Measurements from ENCODE around the gene DHRS13. TPM values are rescaled to one million over a fixed set of nuclear protein-coding genes. Genes with fewer than 3 reads are reported as not detected.

The DHRS13 gene
- polyA plus RNA-seq (2013, experiment 1 of 2; ENCODE audit: insufficient read length), result 2.6 TPM
- polyA plus RNA-seq (2013, experiment 2 of 2; ENCODE audit: insufficient read length), result 3.5 TPM

GRCh38 chr17:28902819-28903545, at the start of gene DHRS13:
Gene DHRS13 (minus strand): TSS chr17:28903079. CDS start chr17:28902944, 135 bp downstream.
- peak; percentile 89 for DNase-seq

GRCh38 chr17:28951991-28952975, 49.4 kb upstream of the DHRS13 start:
- DNase-seq, result peak; percentile 100

DNA sequence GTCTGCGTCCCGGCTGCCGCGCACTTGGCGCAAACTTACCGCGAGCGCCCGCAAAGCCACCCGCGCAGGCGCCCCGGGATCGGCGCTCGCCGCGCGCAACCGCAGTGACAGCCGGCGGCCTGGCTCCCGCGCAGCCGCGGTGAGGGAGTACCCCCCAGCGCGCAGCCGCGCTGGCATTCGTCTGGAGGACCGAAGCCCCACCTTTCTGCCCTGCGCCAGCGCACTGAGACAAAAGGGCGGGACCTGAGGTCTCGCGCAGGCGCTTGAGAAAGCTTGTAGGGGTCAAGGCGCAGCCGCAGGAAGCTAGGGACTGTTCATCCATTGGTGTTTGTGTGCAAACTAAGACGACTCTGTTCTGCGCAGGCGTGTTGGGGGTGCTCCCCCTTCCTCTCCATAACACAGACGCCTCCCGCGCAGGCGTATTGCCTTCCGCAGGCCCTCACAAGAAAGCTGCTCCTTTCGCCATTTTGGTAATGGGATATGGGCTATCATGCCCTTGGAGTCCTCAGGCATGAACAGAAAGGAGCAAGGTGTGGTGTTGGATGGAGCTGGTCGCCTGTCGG, 48.6 kb upstream of the DHRS13 start, which contains the start of gene PHF12:
Gene PHF12 (minus strand): TSS at position 91 of the 563 bp plus-strand sequence. CDS start 558 bp downstream, outside the sequence.
- DNase-seq, result peak; percentile 100

- DNase-seq, result no peak
These were observed 48.0 kb upstream of the DHRS13 start for GRCh38 chr17:28950752-28951427.

GRCh38 chr17:28950017-28950751, 47.3 kb upstream of the DHRS13 start:
- DNase-seq, result peak; percentile 65

- peak; percentile 46 for DNase-seq
These were observed 46.5 kb upstream of the DHRS13 start for GRCh38 chr17:28949185-28950016.

- no peak for DNase-seq
These were observed 46.0 kb upstream of the DHRS13 start for GRCh38 chr17:28948873-28949184.

DNA sequence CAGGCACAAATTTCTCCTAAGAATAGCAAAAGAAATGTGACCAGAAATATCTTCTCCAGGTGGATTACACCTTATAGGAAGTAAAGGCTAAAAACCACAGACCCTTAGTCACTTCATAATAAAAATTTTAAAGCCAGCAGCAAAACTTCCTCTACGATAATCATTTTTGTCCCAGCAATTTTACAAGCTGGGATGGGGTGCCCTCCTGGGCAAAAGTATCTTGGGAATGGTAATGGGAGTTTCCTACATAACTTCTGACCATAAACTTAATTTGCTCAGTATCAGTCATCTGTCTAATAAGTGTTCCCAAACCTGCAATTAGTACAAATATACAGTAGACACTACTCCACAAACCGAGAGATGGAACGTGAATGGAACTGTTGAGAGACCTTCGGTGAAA, 45.5 kb upstream of the DHRS13 start:
- DNase-seq, result no peak

- no peak for DNase-seq
These were observed 44.8 kb upstream of the DHRS13 start for GRCh38 chr17:28947639-28948038.

- DNase-seq, result peak; percentile 73
These were observed 43.4 kb upstream of the DHRS13 start for GRCh38 chr17:28946239-28946638.

DNA sequence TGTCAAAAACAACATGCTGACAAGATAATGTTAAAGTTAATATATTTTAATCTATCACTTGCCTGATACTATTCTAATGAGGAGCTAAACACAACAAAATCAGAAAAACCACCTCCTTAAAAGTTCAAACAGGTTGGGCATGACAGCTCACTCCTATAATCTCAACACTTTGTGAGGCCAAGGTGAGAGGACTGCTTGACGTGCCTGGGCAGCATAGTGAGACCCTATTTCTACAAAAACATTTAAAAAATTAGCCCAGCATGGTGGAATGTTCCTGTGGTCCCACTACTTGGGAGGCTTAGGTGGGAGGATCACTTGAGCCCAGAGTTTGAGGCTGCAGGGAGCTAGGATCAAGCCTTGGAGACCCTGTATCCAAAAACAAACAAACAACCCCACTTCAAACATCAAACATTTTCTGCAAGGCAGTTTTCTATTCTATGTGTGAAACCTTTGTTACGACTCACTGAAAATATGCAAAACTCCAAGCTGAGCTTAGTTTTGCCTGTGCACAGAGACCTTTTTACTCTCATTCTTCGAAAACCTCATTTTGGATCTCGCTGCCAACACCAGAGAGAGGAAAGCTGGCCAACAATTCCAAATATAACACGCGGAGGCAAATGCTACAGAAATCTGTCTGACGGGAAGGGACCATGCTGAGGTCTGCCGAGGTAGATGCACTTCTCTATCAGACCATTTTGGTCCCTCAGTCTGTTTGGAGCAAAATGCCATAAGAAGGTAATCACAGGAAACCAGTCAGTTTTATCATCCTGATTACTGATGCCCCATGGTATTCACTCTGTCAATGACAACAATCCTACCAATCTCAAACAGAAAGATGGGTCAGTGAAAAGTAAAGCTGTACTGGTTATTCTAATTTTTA, 42.2 kb upstream of the DHRS13 start:
- peak; percentile 29 for DNase-seq

GRCh38 chr17:28944343-28944742, 41.5 kb upstream of the DHRS13 start:
- no peak for DNase-seq

GRCh38 chr17:28942925-28943324, 40.0 kb upstream of the DHRS13 start:
- no peak for DNase-seq

- no peak for DNase-seq
These were observed 38.4 kb upstream of the DHRS13 start for GRCh38 chr17:28941251-28941650.

- DNase-seq, result no peak
These were observed 37.8 kb upstream of the DHRS13 start for GRCh38 chr17:28940675-28941074.

GRCh38 chr17:28940142-28940541, 37.3 kb upstream of the DHRS13 start:
- DNase-seq, result no peak

DNA sequence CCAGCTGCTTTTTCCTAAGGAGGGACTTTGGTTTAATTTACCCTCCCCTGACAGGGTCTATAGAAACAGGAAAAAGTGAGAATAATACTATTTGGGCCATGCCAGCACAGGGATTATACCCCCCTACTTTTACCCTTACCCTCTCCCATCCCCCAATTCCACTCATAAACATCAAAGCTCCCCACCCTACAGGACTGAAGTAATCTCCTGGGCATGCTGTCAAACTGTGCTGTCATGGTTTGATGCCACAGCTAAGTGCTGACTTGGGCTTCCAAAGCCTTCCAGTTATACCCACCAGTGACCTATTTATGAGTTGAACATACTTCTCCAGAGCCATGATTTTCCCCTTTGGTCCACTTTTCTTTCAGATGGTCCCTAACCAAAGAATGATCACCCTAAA, 35.7 kb upstream of the DHRS13 start:
- no peak for DNase-seq

DNA sequence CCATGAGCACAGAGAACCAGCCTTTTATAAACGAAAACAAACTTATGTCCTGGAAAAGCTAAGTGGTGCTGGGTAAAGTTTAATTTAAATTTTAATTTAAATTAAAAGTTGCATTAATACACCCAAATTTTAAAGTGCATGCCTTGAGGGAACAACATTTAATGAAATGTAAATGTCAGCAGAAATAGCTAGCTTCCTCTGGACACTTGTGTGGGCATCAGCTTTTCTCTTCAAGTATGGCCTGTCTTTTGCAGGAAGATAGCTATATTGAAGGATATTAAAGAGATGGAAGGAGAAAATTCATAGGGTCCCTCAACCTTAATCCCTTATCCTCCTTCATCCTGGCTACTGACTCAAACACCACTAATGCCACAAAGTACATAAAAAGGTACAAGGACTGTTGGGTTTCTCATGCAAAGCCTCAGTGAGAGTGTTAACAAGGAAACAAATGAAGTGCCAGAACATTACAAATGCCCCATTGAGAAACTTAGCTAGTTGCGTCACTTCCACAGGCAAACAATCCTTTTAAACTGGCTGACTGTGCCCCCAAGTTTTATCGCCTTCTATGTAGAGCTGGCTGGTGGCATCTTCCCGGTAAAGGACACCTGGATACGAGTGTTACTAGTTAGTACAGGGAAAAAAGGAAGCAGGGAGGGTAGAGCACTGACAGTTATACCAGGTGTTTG, 34.3 kb upstream of the DHRS13 start:
- DNase-seq, result no peak
